Ishikawa (cell line): ENCODE results near the gene CNN3.

Experiments
- CEBPB ChIP-seq: IDR thresholded peaks from 2 replicates; pipeline ENCODE4 v1.6.1; 2012
- CREB1 ChIP-seq: IDR thresholded peaks from 2 replicates; pipeline ENCODE4 v1.6.1; 2012; ENCODE audit warnings: low read depth
- EGR1 ChIP-seq: IDR thresholded peaks from 2 replicates; pipeline ENCODE4 v1.6.1; 2012
- EP300 ChIP-seq: IDR thresholded peaks from 2 replicates; pipeline ENCODE4 v1.6.1; 2012; ENCODE audit warnings: borderline replicate concordance
- FOXM1 ChIP-seq: IDR thresholded peaks from 2 replicates; pipeline ENCODE4 v1.6.1; 2012; ENCODE audit warnings: low read depth, borderline replicate concordance
- MAX ChIP-seq: IDR thresholded peaks from 2 replicates; pipeline ENCODE4 v1.6.1; 2012
- NFIC ChIP-seq: IDR thresholded peaks from 2 replicates; pipeline ENCODE4 v1.6.1; 2012
- RAD21 ChIP-seq: IDR thresholded peaks from 2 replicates; pipeline ENCODE4 v1.6.1; 2012; ENCODE audit warnings: low read depth
- REST ChIP-seq: IDR thresholded peaks from 2 replicates; pipeline ENCODE4 v1.6.1; 2012; ENCODE audit warnings: low read depth, mild to moderate bottlenecking
- TAF1 ChIP-seq: IDR thresholded peaks from 2 replicates; pipeline ENCODE4 v1.6.1; 2012; ENCODE audit warnings: low read depth, mild to moderate bottlenecking
- TCF12 ChIP-seq: IDR thresholded peaks from 2 replicates; pipeline ENCODE4 v1.6.1; 2012; ENCODE audit warnings: low read depth
- TEAD4 ChIP-seq: IDR thresholded peaks from 2 replicates; pipeline ENCODE4 v1.6.1; 2012
- USF1 ChIP-seq: IDR thresholded peaks from 2 replicates; pipeline ENCODE4 v1.6.1; 2012
- YY1 ChIP-seq: IDR thresholded peaks from 2 replicates; pipeline ENCODE4 v1.6.1; 2012; ENCODE audit warnings: low read depth
- ZBTB7A ChIP-seq: IDR thresholded peaks from 2 replicates; pipeline ENCODE4 v1.6.1; 2012; ENCODE audit warnings: low read depth

CNN3 gene

GRCh38 chr1:94961988-94962387 lies 35.1 kb upstream of the CNN3 start:
- TF ChIP-seq EP300 (no peak), RAD21 (no peak), CREB1 (no peak), TEAD4 (no peak), MAX (no peak), REST (no peak), TAF1 (no peak), TCF12 (no peak), YY1 (no peak), USF1 (no peak)

- TF ChIP-seq TCF12 (no peak), CEBPB (no peak), REST (no peak), EP300 (no peak), USF1 (no peak), FOXM1 (no peak), RAD21 (no peak), MAX (no peak), YY1 (no peak), CREB1 (no peak), ZBTB7A (no peak), NFIC (no peak), EGR1 (no peak), TAF1 (no peak), TEAD4 (no peak)
Observed at GRCh38 chr1:94961582-94961981, 34.7 kb upstream of the CNN3 start.

GRCh38 chr1:94958081-94958480 lies 31.2 kb upstream of the CNN3 start:
- TF ChIP-seq YY1 (no peak), CREB1 (no peak), RAD21 (no peak), CEBPB (no peak), ZBTB7A (no peak), TAF1 (no peak), TEAD4 (no peak), EGR1 (no peak), REST (no peak), USF1 (no peak), FOXM1 (no peak), NFIC (no peak), TCF12 (no peak), EP300 (no peak), MAX (no peak)

- TF ChIP-seq TEAD4 (no peak), YY1 (no peak), CREB1 (no peak), MAX (no peak), TAF1 (no peak), RAD21 (no peak), FOXM1 (no peak), REST (no peak), ZBTB7A (no peak), USF1 (no peak), EGR1 (no peak), CEBPB (no peak), EP300 (no peak), NFIC (no peak)
Observed at GRCh38 chr1:94955767-94956632, 29.1 kb upstream of the CNN3 start.
